Activated T-cell treated with anti-CD3 and anti-CD28 coated beads, Interleukin-2, amount 50 U/mL, for 72 hours (primary cell): Measurements from ENCODE around the gene PLN. TPM values are rescaled to one million over a fixed set of nuclear protein-coding genes. Genes with fewer than 3 reads are reported as not detected.

Source experiments
- ATAC-seq, 2 donors: fragments of 150-1000 bp; cut with Tn5 transposase; replicated peaks in 1 of 2; 2 replicates each; pipeline ENCODE4 v1.10.0; 2021; ENCODE audit warnings: moderate library complexity in 2 of 2, mild to moderate bottlenecking in 1 of 2
- DNase-seq, 2 donors: peaks; one replicate each; pipeline ENCODE4 v3.0.0; 2021 to 2022; ENCODE audit warnings: mixed read lengths in 1 of 2
- H3K27ac Mint-ChIP-seq: one replicate; pipeline ENCODE4 v1.8.0; 2022; ENCODE audit warnings: mild to moderate bottlenecking, moderate library complexity, mixed read lengths
- H3K27me3 Mint-ChIP-seq: one replicate; pipeline ENCODE4 v1.8.0; 2022; ENCODE audit warnings: low read depth, mixed read lengths
- H3K36me3 Mint-ChIP-seq, 2 donors: one replicate each; pipeline ENCODE4 v1.8.0; 2022; ENCODE audit warnings: mixed read lengths in 2 of 2, mild to moderate bottlenecking in 1 of 2; ENCODE audit not compliant: insufficient read depth in 2 of 2
- H3K4me1 Mint-ChIP-seq: one replicate; pipeline ENCODE4 v1.8.0; 2022; ENCODE audit warnings: low read depth, mixed read lengths
- H3K4me3 Mint-ChIP-seq, 2 donors: one replicate each; pipeline ENCODE4 v1.8.0; 2022; ENCODE audit warnings: mild to moderate bottlenecking in 2 of 2, mixed read lengths in 2 of 2, moderate library complexity in 2 of 2
- H3K9me3 Mint-ChIP-seq, 2 donors: one replicate each; pipeline ENCODE4 v1.8.0; 2022; ENCODE audit warnings: mixed read lengths in 2 of 2
- total RNA-seq, 2 donors: library from RNA; stranded (reverse); gene quantifications; one replicate each; pipeline ENCODE4 v1.2.3, GENCODE V29; 2022

Gene PLN
- total RNA-seq, result not detected

DNA sequence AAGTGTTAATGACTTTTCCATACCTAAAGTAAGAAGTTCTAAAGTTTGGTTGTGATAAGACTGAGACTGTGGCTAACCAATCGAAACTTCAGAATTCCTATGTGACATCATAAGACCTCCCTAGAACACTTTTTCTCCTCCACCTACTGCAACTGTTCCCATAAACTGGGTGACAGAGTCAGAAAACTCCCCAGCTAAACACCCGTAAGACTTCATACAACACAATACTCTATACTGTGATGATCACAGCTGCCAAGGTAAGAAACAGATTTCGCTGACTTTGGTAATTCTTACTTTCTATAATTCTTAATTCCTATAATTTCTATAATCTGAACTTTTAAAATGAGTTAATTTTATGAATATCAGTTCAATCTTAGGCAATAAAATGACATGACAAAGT is at the start of gene PLN:
Gene PLN (plus strand): TSS at position 161 of the 400 bp plus-strand sequence. CDS start 10,626 bp downstream, outside the sequence.
- H3K4me1 Mint-ChIP-seq, result peaks cover 48% of the 10 kb centered on the region
- peak within 1 kb of the TSS; percentile 46 for H3K27ac Mint-ChIP-seq

GRCh38 chr6:118500130-118501015 is 47.7 kb upstream of the PLN start:
- H3K4me3 Mint-ChIP-seq, result no peak overlapping the region
- H3K4me1 Mint-ChIP-seq, result peaks cover 9% of the 10 kb centered on the region
- H3K36me3 Mint-ChIP-seq, result peaks cover 19 to 32% of the 10 kb centered on the region in 2 donors
- DNase-seq (no peak), ATAC-seq (no peak)
- no peak overlapping the region for H3K27ac Mint-ChIP-seq
- H3K27me3 Mint-ChIP-seq, result no peaks in the 10 kb centered on the region
- H3K9me3 Mint-ChIP-seq, result peaks cover 2 to 4% of the 10 kb centered on the region in 2 donors

More for the DNA sequence above, at the start of gene PLN:
- no peaks in the 10 kb centered on the region for H3K9me3 Mint-ChIP-seq
- no peak for DNase-seq
- H3K4me3 Mint-ChIP-seq, result peak within 1 kb of the TSS in 1 of 2 donors; percentile 9
- H3K36me3 Mint-ChIP-seq, result peaks cover 0 to 2% of the 10 kb centered on the region in 2 donors
- ATAC-seq, result no peak
- H3K27me3 Mint-ChIP-seq, result no peaks in the 10 kb centered on the region

DNA sequence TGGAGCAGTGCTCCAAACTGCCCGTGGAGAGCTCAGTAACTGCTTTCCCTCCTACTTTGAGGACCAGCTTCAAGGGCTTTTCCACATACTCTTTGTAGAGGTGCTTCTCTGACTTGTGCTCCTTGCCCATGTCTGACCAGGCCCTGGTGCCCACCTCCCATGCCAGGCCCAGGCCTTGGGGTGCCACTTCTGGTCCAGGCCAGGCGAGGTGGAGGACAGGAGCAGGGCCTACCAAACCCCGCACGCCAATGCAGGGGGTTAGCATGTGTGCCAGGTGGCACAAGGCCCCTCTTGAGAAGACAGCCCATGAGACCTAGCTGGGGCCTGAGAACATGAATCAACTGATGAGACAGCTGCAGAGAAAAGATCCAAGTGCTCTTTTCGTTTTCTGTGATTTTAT is 47.0 kb upstream of the PLN start:
- DNase-seq (no peak), ATAC-seq (no peak)
- Mint-ChIP-seq H3K27ac (no peak overlapping the region), H3K4me1 (peaks cover 5% of the 10 kb centered on the region), H3K27me3 (no peaks in the 10 kb centered on the region), H3K36me3 (peaks cover 19 to 29% of the 10 kb centered on the region in 2 donors), H3K9me3 (peaks cover 2 to 4% of the 10 kb centered on the region in 2 donors), H3K4me3 (no peak overlapping the region)

GRCh38 chr6:118501765-118502164 is 46.3 kb upstream of the PLN start:
- Mint-ChIP-seq H3K36me3 (peaks cover 19 to 29% of the 10 kb centered on the region in 2 donors), H3K27ac (no peak overlapping the region), H3K4me3 (no peak overlapping the region), H3K4me1 (peaks cover 6% of the 10 kb centered on the region), H3K9me3 (peaks cover 2 to 4% of the 10 kb centered on the region in 2 donors), H3K27me3 (no peaks in the 10 kb centered on the region)
- no peak for ATAC-seq
- no peak for DNase-seq

- Mint-ChIP-seq H3K36me3 (peaks cover 19 to 29% of the 10 kb centered on the region in 2 donors), H3K9me3 (peaks cover 2 to 4% of the 10 kb centered on the region in 2 donors), H3K27ac (no peak overlapping the region), H3K4me1 (peaks cover 10% of the 10 kb centered on the region), H3K4me3 (no peak overlapping the region), H3K27me3 (no peaks in the 10 kb centered on the region)
- ATAC-seq (no peak), DNase-seq (no peak)
Measured at GRCh38 chr6:118502169-118502568, 45.9 kb upstream of the PLN start.

- H3K27ac Mint-ChIP-seq, result no peak overlapping the region
- H3K9me3 Mint-ChIP-seq, result peaks cover 2 to 4% of the 10 kb centered on the region in 2 donors
- peaks cover 11% of the 10 kb centered on the region for H3K4me1 Mint-ChIP-seq
- DNase-seq (no peak), ATAC-seq (no peak)
- no peak overlapping the region for H3K4me3 Mint-ChIP-seq
- no peaks in the 10 kb centered on the region for H3K27me3 Mint-ChIP-seq
- H3K36me3 Mint-ChIP-seq, result peaks cover 17 to 24% of the 10 kb centered on the region in 2 donors
Measured at GRCh38 chr6:118504611-118505010, 43.5 kb upstream of the PLN start.

- H3K27me3 Mint-ChIP-seq, result no peaks in the 10 kb centered on the region
- DNase-seq, result no peak
- peaks cover 15 to 21% of the 10 kb centered on the region in 2 donors for H3K36me3 Mint-ChIP-seq
- peaks cover 11% of the 10 kb centered on the region for H3K4me1 Mint-ChIP-seq
- no peak overlapping the region for H3K4me3 Mint-ChIP-seq
- peak overlapping the region; percentile 79 for H3K27ac Mint-ChIP-seq
- ATAC-seq, result no peak
- H3K9me3 Mint-ChIP-seq, result peaks cover 0 to 2% of the 10 kb centered on the region in 2 donors
Measured at GRCh38 chr6:118505656-118506055, 42.4 kb upstream of the PLN start.

DNA sequence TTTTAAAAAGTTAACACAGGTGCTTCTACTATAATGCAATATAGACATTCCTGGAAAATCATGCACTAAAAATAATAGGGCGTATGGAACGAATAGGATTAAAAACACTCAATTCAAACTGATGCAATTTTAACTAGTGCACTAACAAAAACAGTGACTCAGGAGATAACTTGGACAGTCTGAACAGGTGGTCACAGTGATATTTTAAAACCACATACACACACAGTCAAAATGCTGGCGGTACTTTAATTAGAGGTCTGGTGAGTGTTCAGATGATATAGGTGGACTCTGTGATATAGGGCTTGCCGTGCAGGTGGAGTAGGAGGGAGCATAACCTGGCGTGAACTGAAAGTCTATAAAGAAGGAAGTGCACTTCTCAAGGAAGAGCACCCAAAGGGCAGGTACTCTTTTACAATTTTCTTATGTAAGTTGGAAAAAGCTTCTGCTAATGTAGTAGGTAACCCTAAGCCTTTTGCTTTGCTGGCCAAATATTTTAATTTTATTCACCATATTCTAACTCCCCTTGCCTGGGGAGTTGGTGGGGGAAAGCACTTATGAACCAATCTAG is 41.9 kb upstream of the PLN start:
- ATAC-seq (no peak), DNase-seq (no peak)
- no peaks in the 10 kb centered on the region for H3K27me3 Mint-ChIP-seq
- peaks cover 0 to 2% of the 10 kb centered on the region in 2 donors for H3K9me3 Mint-ChIP-seq
- no peak overlapping the region for H3K4me3 Mint-ChIP-seq
- peak overlapping the region; percentile 79 for H3K27ac Mint-ChIP-seq
- H3K4me1 Mint-ChIP-seq, result peaks cover 11% of the 10 kb centered on the region
- H3K36me3 Mint-ChIP-seq, result peaks cover 12 to 17% of the 10 kb centered on the region in 2 donors

DNA sequence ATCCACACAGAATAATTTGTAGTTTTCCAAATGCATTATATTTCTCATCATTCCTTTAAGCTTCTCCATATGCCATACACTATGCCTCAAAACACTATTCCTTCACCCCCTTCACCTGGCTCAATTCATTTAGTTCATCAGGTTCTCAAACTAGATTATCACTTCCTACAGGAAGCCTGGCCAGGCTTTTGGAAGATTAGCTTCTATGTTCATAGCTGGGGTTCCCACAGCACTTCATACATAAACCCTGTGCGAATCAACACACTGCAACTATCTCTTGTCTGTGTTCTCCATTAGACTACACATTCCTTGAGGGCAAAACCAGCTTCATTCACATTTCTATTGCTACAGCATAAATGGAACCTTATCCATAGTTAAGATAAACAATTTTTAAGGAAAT is 40.5 kb upstream of the PLN start:
- DNase-seq, result no peak
- no peak for ATAC-seq
- Mint-ChIP-seq H3K36me3 (peaks cover 2 to 10% of the 10 kb centered on the region in 2 donors), H3K4me1 (peaks cover 22% of the 10 kb centered on the region), H3K9me3 (no peaks in the 10 kb centered on the region), H3K27ac (peak overlapping the region; percentile 12), H3K27me3 (no peaks in the 10 kb centered on the region), H3K4me3 (no peak overlapping the region)

DNA sequence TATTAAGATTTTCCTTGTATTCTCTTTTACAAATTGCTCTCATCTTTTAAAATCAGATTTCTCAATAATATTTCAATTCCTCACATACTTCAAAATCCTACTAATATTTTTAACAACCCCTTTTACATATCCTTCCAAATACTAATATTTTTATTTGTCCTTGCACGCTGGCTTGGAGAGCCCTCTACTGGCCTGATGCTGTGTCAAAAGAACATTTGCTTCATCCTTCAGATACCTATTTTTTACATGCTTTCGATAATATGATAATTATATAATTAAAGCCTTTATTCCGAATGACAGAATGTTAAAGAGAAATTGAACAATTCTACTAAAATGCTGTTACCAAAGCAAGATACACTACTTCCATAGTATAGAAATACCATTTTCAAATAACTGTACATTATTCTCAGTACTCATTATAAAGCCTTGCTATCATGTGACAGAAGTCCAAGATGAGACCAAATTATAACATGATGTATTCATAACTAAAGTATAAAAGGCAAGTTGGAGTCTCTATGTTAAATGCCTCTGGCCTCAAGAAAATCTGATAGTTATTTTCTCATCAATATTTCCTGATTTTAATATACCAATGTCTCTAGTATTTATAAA is 39.0 kb upstream of the PLN start:
- no peak for ATAC-seq
- no peaks in the 10 kb centered on the region for H3K27me3 Mint-ChIP-seq
- H3K4me3 Mint-ChIP-seq, result no peak overlapping the region
- peaks cover 22% of the 10 kb centered on the region for H3K4me1 Mint-ChIP-seq
- H3K36me3 Mint-ChIP-seq, result peaks cover 2 to 5% of the 10 kb centered on the region in 2 donors
- no peak for DNase-seq
- no peak overlapping the region for H3K27ac Mint-ChIP-seq
- H3K9me3 Mint-ChIP-seq, result no peaks in the 10 kb centered on the region

GRCh38 chr6:118511930-118512715 is 36.0 kb upstream of the PLN start:
- H3K27me3 Mint-ChIP-seq, result no peaks in the 10 kb centered on the region
- H3K9me3 Mint-ChIP-seq, result peaks cover 0 to 2% of the 10 kb centered on the region in 2 donors
- peaks cover 17% of the 10 kb centered on the region for H3K4me1 Mint-ChIP-seq
- no peak for DNase-seq
- H3K27ac Mint-ChIP-seq, result peak overlapping the region; percentile 89
- H3K36me3 Mint-ChIP-seq, result no peaks in the 10 kb centered on the region
- no peak overlapping the region for H3K4me3 Mint-ChIP-seq
- ATAC-seq, result no peak

DNA sequence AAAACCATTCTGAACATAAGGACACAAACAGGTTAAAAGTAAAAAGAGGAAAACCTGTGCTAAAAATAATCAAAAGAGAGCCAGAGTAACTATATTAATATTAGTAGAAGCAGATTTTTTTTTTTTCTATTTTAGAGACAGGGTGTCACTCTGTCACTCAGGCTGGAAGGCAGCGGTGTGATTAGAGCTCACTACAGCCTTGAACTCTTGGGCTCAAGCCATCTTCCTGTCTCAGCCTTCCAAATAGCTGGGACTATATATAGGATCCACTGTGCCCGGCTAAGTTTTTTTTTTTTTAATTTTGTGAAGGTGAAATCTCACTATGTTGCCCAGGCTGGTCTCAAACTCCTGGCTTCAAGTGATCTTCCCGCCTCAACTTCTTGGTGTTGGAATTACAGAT is 33.4 kb upstream of the PLN start:
- Mint-ChIP-seq H3K9me3 (peaks cover 4 to 9% of the 10 kb centered on the region in 2 donors), H3K36me3 (peaks cover 8 to 14% of the 10 kb centered on the region in 2 donors), H3K4me3 (no peak overlapping the region), H3K27me3 (no peaks in the 10 kb centered on the region), H3K4me1 (peaks cover 10% of the 10 kb centered on the region), H3K27ac (no peak overlapping the region)
- ATAC-seq (no peak), DNase-seq (no peak)
